Measurements from ENCODE around the gene RSPH9. TPM values are rescaled to one million over a fixed set of nuclear protein-coding genes. Genes with fewer than 3 reads are reported as not detected.

Gene RSPH9
- polyA plus RNA-seq, 1 experiment = 0.77 TPM

- H3K36me3 ChIP-seq (ENCODE audit: control insufficient read depth, insufficient read depth, low read length) = no peaks in the 10 kb centered on the region
- peaks cover 7% of the 10 kb centered on the region for H3K27me3 ChIP-seq (ENCODE audit: control insufficient read depth, insufficient read depth, low read length)
- no peak for DNase-seq (ENCODE audit: low read depth)
- TF ChIP-seq CTCF (IDR thresholded peaks at IDR 0.05; ENCODE audit: insufficient read depth, low read depth, low read length) = no peak
- no peak overlapping the region for H3K4me3 ChIP-seq (ENCODE audit: low read depth, low read length)
- ChIA-PET POLR2A (no interaction called here), CTCF (interaction anchor here (0.6 to 6.1 kb wide), 7 partner anchors 48 to 359 kb away, joined by 3 to 37 read pairs (median 4); partner anchors contain the start of gene VEGFA)
Measured at GRCh38 chr6:43720999-43721398, 76.2 kb downstream of the RSPH9 start.

Other genes with a start within 250 kb of the RSPH9 start
- 10.6 and 27.8 TPM in 2 replicates for gene ABCC10, start 217.5 kb upstream of the RSPH9 start, polyA plus RNA-seq (2011; rRNA removed)
- gene DLK2, start 189.5 kb upstream of the RSPH9 start, polyA plus RNA-seq (2011; rRNA removed) = 2.1 and 4.8 TPM in 2 replicates
- 17.5 and 29.0 TPM in 2 replicates for gene TJAP1, start 167.5 kb upstream of the RSPH9 start, polyA plus RNA-seq (2011; rRNA removed)
- gene LRRC73, start 134.7 kb upstream of the RSPH9 start, polyA plus RNA-seq (2011; rRNA removed) = 0.15 and 0.33 TPM in 2 replicates
- 291 and 355 TPM in 2 replicates for gene YIPF3, start 128.1 kb upstream of the RSPH9 start, polyA plus RNA-seq (2011; rRNA removed)
- gene POLR1C, start 127.9 kb upstream of the RSPH9 start, polyA plus RNA-seq (2011; rRNA removed) = 37.5 and 41.5 TPM in 2 replicates
- gene XPO5, start 69.0 kb upstream of the RSPH9 start, polyA plus RNA-seq (2011; rRNA removed) = 28.0 and 37.7 TPM in 2 replicates
- gene POLH, start 68.9 kb upstream of the RSPH9 start, polyA plus RNA-seq (2011; rRNA removed) = 19.6 and 26.8 TPM in 2 replicates
- 107 and 148 TPM in 2 replicates for gene GTPBP2, start 15.8 kb upstream of the RSPH9 start, polyA plus RNA-seq (2011; rRNA removed)
- gene MAD2L1BP, start 9.2 kb upstream of the RSPH9 start, polyA plus RNA-seq (2011; rRNA removed) = 37.7 and 39.3 TPM in 2 replicates
- gene MRPS18A, start 42.8 kb downstream of the RSPH9 start, polyA plus RNA-seq (2011; rRNA removed) = 57.4 and 75.0 TPM in 2 replicates
- 197 and 357 TPM in 2 replicates for gene VEGFA, start 125.2 kb downstream of the RSPH9 start, polyA plus RNA-seq (2011; rRNA removed)